Astrocyte of the spinal cord (primary cell): ENCODE results near the gene CDK3.

Source experiments
- DNase-seq: peaks from one replicate; pipeline ENCODE4 v3.0.0; 2011; ENCODE audit warnings: low read depth, low spot score
- H3K4me3 ChIP-seq: 2 replicates; pipeline ENCODE4 v1.5.1; 2011; ENCODE audit warnings: low read depth, mild to moderate bottlenecking, low read length, moderate library complexity
- CTCF ChIP-seq: IDR thresholded peaks from 2 replicates; pipeline ENCODE4 v1.5.1; 2012; ENCODE audit warnings: low read depth, mild to moderate bottlenecking, low read length, inconsistent platforms
- in situ Hi-C: cut with HindIII; loops from 2 replicates; pipeline ENCODE4 v1.10.0; 2017; ENCODE audit warnings: low sequenced_read_pairs

The CDK3 gene

DNA sequence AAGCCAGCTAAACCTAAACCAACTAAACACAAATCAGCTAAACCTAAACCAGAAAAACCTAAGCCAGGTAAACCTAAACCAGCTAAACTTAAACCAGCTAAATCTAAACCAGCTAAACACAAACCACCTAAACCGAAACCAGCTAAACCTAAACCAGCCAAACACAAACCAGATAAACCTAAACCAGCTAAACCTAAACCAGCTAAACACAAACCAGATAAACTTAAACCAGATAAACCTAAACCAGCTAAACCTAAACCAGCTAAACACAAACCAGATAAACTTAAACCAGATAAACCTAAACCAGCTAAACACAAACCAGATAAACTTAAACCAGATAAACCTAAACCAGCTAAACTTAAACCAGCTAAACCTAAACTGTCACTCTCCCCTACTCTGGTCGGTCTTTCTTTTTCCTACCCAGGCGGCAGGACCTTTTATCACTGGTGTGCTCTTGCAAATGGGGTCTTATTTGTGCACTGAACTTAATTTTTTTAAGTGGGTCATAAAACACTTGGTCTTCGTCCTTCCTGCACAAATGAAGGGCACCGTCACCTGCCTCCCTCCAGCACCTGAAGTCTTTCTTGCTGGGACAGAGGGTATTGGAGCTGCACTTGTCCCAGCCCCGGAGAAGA lies 19.3 kb downstream of the CDK3 start:
- TF ChIP-seq CTCF, result no peak
- in situ Hi-C loops, result no loop called here
- no peak for DNase-seq
- H3K4me3 ChIP-seq, result no peak overlapping the region

DNA sequence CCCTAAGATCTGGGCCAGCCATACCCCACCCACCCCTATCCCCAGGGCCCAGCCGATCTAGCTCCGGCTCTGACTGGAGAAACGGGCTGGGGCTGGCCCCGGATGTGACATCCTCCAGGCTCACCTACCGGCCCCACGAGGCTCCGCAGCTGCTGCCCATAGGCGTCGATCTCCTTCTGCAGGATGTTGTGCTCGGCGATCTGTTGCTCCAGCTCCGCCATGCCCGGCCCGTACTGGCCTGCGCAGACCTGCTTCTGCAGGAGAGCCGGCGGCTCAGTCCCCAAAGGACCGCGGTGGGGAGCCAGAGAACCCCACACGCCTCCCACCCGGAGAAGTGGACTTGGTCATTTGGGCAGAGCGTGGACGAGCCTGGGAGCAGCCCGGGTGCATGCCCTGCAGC lies 21.6 kb downstream of the CDK3 start:
- TF ChIP-seq CTCF, result no peak
- DNase-seq, result no peak
- no peak overlapping the region for H3K4me3 ChIP-seq
- in situ Hi-C loops, result no loop called here

DNA sequence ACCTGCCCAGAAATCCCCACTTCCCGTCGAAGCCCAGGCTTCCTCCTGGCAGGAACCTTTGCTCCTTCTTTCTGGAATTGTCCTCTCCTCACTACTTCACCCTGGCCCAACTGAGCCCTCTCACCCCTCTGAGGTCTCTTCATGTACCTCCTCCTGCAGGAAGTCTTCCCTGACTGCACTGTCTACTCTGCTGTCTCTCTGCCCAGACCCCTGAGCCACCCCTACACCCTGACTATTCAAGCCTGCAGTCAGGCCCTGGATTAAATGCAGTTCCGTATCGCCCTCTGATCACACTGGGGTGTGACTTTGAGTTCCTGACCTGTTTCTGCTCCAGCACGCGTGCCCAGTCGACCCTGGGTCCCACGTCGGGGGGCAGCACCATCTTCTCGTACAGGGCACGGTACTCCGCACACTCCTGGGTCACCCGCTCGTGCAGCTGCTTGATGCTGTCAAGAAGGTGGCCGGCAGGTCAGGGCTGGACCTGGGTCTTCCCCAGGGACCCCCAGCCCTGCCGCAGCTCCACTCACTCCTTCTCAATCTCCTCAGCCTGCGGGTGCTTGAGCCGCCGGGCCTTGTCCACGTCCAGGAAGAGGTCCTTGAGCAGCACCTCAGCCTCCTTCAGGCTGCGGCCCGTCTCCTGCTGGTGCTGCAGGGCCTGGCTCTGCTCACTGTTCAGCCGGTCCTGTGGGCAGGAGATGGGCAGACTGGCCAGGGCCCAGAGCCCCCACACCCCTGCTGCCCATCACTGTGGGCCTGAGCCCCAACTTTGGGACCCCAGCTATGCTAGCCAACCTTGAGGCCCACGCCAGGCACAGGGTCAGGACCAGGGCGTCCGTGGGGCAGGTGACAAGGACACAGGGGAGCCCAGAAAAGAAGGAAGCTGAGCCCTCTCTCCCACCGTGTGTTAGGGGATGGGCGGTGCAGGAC lies 22.6 kb downstream of the CDK3 start:
- TF ChIP-seq CTCF, result no peak
- DNase-seq, result no peak
- in situ Hi-C loops, result no loop called here
- no peak overlapping the region for H3K4me3 ChIP-seq

DNA sequence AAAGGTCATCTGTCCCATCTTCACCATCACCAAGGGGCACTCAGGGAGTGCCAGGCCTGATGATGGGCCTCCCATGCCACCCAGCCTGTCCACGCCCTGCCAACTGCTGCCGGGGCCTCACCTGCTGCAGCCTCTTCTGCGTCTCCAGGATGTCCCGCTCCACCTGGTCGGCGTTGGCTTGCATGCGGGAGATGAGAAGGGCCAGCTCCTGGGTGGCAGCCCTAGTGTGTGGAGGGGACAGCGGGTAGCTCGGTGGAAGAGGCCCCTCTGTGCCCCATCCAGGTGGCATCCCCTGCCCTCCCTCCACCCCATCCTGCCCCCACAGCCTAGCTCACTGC lies 23.2 kb downstream of the CDK3 start:
- no peak for TF ChIP-seq CTCF
- DNase-seq, result no peak
- H3K4me3 ChIP-seq, result no peak overlapping the region
- in situ Hi-C loops, result no loop called here

- TF ChIP-seq CTCF, result no peak
- H3K4me3 ChIP-seq, result no peak overlapping the region
- no peak for DNase-seq
- in situ Hi-C loops, result no loop called here
These were observed 23.7 kb downstream of the CDK3 start for GRCh38 chr17:76024353-76024752.

GRCh38 chr17:76025294-76025693 lies 24.6 kb downstream of the CDK3 start:
- in situ Hi-C loops, result no loop called here
- H3K4me3 ChIP-seq, result no peak overlapping the region
- no peak for TF ChIP-seq CTCF
- DNase-seq, result no peak
